ENCODE results near the gene RBBP8NL. TPM values are rescaled to one million over a fixed set of nuclear protein-coding genes. Genes with fewer than 3 reads are reported as not detected.

The RBBP8NL gene
- polyA plus RNA-seq, 1 donor (not counting 4 experiments of a cell fraction or from before 2014, with no cell fraction given) = 0.13 TPM

DNA sequence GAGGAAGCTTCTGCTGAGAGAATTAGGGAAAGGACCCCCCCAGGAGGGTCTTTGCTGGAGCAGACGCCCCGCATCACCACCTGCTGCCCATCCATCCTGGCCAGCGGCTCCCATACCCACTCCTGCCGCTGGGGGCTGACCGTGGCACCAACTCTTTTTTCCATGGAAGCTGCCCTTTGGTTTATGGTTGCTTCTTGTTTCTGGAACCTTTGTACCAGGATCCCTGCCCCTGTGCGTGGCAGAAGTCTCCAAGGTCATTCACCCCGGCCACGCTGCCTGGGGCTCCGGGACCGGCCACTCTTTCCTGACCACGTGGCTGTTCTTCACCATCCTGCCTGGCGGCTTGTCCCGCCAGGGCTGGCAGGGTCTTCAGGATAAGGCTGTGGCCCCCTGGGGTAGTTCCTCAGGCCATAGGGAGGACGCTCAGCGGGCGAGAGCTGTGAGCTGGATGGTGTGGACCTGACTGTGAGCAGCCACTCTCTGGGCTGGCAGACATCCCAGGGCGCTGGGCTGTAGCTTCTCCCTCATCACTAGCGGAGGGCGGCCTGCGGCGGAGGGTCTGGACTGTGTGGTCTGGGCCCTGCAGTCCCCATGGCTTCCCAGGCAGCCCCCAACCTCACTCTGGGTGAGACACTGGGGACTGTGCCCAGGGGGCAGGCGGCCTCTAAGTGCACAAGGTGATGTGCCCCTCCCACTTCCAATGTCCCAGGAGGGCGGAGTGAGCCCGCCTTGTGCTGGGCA is 22.8 kb upstream of the RBBP8NL start:
- H3K27ac ChIP-seq (ENCODE audit: control insufficient read depth, insufficient read depth, low read length) = no peak overlapping the region
- no peak overlapping the region for H2AFZ ChIP-seq (ENCODE audit: control insufficient read depth, low read length)
- no peak overlapping the region for H3K9ac ChIP-seq (ENCODE audit: control insufficient read depth, extremely low read depth, insufficient read depth, low read length)
- H3K36me3 ChIP-seq (ENCODE audit: control insufficient read depth in 2 of 2, extremely low read depth in 1 of 2, insufficient read depth in 2 of 2, low read length in 2 of 2) = no peaks in the 10 kb centered on the region
- no peak for TF ChIP-seq EZH2 (IDR thresholded peaks at IDR 0.05; ENCODE audit: low read length)
- TF ChIP-seq, protein P1, sequence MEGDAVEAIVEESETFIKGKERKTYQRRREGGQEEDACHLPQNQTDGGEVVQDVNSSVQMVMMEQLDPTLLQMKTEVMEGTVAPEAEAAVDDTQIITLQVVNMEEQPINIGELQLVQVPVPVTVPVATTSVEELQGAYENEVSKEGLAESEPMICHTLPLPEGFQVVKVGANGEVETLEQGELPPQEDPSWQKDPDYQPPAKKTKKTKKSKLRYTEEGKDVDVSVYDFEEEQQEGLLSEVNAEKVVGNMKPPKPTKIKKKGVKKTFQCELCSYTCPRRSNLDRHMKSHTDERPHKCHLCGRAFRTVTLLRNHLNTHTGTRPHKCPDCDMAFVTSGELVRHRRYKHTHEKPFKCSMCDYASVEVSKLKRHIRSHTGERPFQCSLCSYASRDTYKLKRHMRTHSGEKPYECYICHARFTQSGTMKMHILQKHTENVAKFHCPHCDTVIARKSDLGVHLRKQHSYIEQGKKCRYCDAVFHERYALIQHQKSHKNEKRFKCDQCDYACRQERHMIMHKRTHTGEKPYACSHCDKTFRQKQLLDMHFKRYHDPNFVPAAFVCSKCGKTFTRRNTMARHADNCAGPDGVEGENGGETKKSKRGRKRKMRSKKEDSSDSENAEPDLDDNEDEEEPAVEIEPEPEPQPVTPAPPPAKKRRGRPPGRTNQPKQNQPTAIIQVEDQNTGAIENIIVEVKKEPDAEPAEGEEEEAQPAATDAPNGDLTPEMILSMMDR (optimal IDR thresholded peaks at IDR 0.05 in 1 of 3, IDR thresholded peaks at IDR 0.05 in 1 of 3, conservative IDR thresholded peaks at IDR 0.05 in 1 of 3; ENCODE audit: extremely low read depth in 1 of 3, insufficient read depth in 2 of 3, low read length in 3 of 3) = no peak
- H3K79me2 ChIP-seq (ENCODE audit: control insufficient read depth, insufficient read depth, low read length) = no peaks in the 10 kb centered on the region
- H3K9me1 ChIP-seq (ENCODE audit: control insufficient read depth, extremely low read depth, insufficient read depth, low read length) = no peaks in the 10 kb centered on the region
- DNase-seq (ENCODE audit: low read depth, low spot score) = no peak
- H3K9me3 ChIP-seq (ENCODE audit: control insufficient read depth, low read depth, low read length) = no peaks in the 10 kb centered on the region
- H3K4me1 ChIP-seq (ENCODE audit: control insufficient read depth, extremely low read depth, insufficient read depth, low read length) = no peaks in the 10 kb centered on the region
- H3K4me3 ChIP-seq (ENCODE audit: control insufficient read depth in 2 of 3, extremely low read depth in 1 of 3, insufficient read depth in 2 of 3, low read depth in 1 of 3, low read length in 3 of 3) = no peak overlapping the region
- dilution Hi-C loops (cut with MboI; ENCODE audit: extremely low pct_ligation_motif_present, low sequenced_read_pairs) = loop anchor here (25.0 kb wide), 1 partner anchor 87 kb away; no protein-coding TSS in a partner anchor
- H3K27me3 ChIP-seq (ENCODE audit: control insufficient read depth, extremely low read depth, insufficient read depth, low read length) = peaks cover 18% of the 10 kb centered on the region
- no peaks in the 10 kb centered on the region for H4K20me1 ChIP-seq (ENCODE audit: control insufficient read depth, extremely low read depth, insufficient read depth, low read length)
- H3K4me2 ChIP-seq (ENCODE audit: control insufficient read depth, extremely low read depth, insufficient read depth, low read depth, low read length) = no peak overlapping the region
- no peak for FAIRE-seq

DNA sequence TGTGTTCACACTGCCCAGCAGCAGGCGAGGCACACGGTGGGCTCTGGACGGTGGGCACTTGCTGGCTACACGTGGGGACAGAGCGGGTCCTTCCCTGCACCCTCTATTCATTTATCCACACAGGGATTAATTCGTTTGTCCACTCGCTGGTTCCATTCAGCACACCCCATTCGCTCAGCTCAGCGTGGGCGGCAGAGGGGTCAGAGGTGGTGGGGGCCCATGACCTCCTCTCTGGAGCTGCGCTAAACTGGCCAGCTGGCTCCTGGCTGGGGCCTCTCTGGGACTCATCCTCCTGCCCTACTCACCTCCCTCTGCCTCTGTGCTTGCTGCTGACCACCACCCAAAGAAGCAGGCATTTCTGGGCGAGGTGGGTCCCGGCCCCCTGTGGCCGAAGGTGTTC is 21.4 kb upstream of the RBBP8NL start:
- Histone ChIP-seq H3K4me2 (ENCODE audit: control insufficient read depth, extremely low read depth, insufficient read depth, low read depth, low read length) (no peak overlapping the region), H3K27ac (ENCODE audit: control insufficient read depth, insufficient read depth, low read length) (no peak overlapping the region), H3K9me1 (ENCODE audit: control insufficient read depth, extremely low read depth, insufficient read depth, low read length) (no peaks in the 10 kb centered on the region), H3K4me1 (ENCODE audit: control insufficient read depth, extremely low read depth, insufficient read depth, low read length) (no peaks in the 10 kb centered on the region), H2AFZ (ENCODE audit: control insufficient read depth, low read length) (no peak overlapping the region), H4K20me1 (ENCODE audit: control insufficient read depth, extremely low read depth, insufficient read depth, low read length) (no peaks in the 10 kb centered on the region), H3K9ac (ENCODE audit: control insufficient read depth, extremely low read depth, insufficient read depth, low read length) (no peak overlapping the region), H3K36me3 (ENCODE audit: control insufficient read depth in 2 of 2, extremely low read depth in 1 of 2, insufficient read depth in 2 of 2, low read length in 2 of 2) (no peaks in the 10 kb centered on the region), H3K4me3 (ENCODE audit: control insufficient read depth in 2 of 3, extremely low read depth in 1 of 3, insufficient read depth in 2 of 3, low read depth in 1 of 3, low read length in 3 of 3) (no peak overlapping the region), H3K9me3 (ENCODE audit: control insufficient read depth, low read depth, low read length) (no peaks in the 10 kb centered on the region), H3K27me3 (ENCODE audit: control insufficient read depth, extremely low read depth, insufficient read depth, low read length) (peaks cover 26% of the 10 kb centered on the region), H3K79me2 (ENCODE audit: control insufficient read depth, insufficient read depth, low read length) (no peaks in the 10 kb centered on the region)
- FAIRE-seq = no peak
- TF ChIP-seq, protein P1 (optimal IDR thresholded peaks at IDR 0.05 in 1 of 3, IDR thresholded peaks at IDR 0.05 in 1 of 3, conservative IDR thresholded peaks at IDR 0.05 in 1 of 3; ENCODE audit: extremely low read depth in 1 of 3, insufficient read depth in 2 of 3, low read length in 3 of 3) = no peak
- no peak for TF ChIP-seq EZH2 (IDR thresholded peaks at IDR 0.05; ENCODE audit: low read length)
- DNase-seq (ENCODE audit: low read depth, low spot score) = no peak
- dilution Hi-C loops (cut with MboI; ENCODE audit: extremely low pct_ligation_motif_present, low sequenced_read_pairs) = loop anchor here (25.0 kb wide), 1 partner anchor 89 kb away; no protein-coding TSS in a partner anchor
